H54 (cell line): ENCODE results near the gene ANTXR2.

ENCODE experiments used
- DNase-seq: peaks from one replicate; pipeline ENCODE4 v3.0.0; 2011; ENCODE audit warnings: low spot score, mixed read lengths; ENCODE audit not compliant: insufficient read length
- FAIRE-seq: peaks from 3 replicates; lab custom pipeline; 2011; peaks lifted over from hg19 to GRCh38; lab: Jason Lieb, UNC
- POLR2A ChIP-seq: IDR thresholded peaks from 2 replicates; pipeline ENCODE4 v1.6.1; 2011; ENCODE audit warnings: low read depth, mild to moderate bottlenecking, low read length

ANTXR2 gene

DNA sequence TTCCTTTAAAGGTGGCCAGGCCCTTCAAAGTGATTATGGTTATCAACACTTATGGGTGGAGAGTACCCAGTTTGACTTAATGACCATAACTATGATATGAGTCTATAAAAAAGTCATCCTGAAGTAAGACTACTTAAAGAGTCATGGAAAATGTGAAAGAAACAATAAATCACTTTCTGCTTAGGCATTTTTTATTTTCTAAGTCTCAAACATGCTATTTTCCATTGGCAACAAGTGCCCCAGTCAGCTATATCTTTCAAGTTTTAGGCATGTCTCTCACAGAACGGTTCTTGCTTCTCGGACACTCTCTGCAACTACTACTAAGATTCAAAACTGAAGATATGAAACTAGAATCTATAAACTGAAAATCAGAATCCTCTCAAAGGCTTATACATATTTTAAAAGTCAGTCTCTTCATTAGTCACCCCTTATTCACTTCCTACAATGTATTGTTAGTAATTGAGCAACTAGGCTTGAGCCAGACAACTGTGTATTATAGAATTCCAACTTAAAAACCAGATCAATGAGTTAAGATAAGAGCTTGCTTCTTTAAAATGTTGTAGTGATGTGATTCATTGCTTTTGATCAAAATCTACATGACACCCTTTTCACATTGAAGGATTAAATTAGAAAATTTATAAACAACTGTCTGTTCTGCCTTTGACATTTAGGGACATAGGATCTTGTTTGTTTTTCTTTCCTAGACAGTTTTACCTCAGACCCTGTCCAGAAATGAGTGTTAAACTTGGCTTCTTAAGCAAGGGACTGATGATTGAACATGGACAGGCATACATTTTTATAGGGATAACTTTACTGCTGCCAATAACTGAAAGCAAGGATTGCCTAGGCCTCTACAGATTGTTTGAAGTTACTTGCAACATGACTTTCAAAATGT lies 2.9 kb downstream of the ANTXR2 start:
- DNase-seq (no peak), FAIRE-seq (peak; percentile 11)
- TF ChIP-seq POLR2A = no peak

- FAIRE-seq (no peak), DNase-seq (no peak)
- no peak for TF ChIP-seq POLR2A
Observed at GRCh38 chr4:80069108-80069836, 3.8 kb downstream of the ANTXR2 start.

GRCh38 chr4:80065601-80066000 lies 7.4 kb downstream of the ANTXR2 start:
- TF ChIP-seq POLR2A = no peak
- DNase-seq (no peak), FAIRE-seq (no peak)

GRCh38 chr4:80062527-80062926 lies 10.5 kb downstream of the ANTXR2 start:
- no peak for TF ChIP-seq POLR2A
- DNase-seq (no peak), FAIRE-seq (no peak)

DNA sequence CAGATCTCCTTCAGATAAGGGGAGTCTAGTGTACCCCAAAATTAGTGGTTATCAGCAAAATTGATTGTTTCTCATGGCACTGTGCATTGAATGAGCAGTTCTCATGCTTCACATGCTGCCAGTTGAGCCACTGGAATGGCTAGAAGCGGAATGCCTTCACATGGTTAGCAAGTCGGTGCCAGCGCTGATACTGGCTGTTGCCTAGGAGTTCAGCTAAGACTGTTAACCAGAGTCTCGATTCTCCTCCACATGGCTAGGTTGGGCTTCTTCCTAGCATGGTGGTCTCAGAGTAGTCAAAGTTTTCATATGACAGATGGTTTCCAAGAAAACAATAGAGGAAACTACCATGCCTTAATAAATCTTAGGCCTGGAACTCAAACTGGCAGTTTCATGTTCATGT lies 12.2 kb downstream of the ANTXR2 start:
- FAIRE-seq (no peak), DNase-seq (no peak)
- TF ChIP-seq POLR2A = no peak

GRCh38 chr4:80058740-80059139 lies 14.3 kb downstream of the ANTXR2 start:
- no peak for TF ChIP-seq POLR2A
- DNase-seq = no peak
- no peak for FAIRE-seq

GRCh38 chr4:80054375-80054774 lies 18.7 kb downstream of the ANTXR2 start:
- DNase-seq (no peak), FAIRE-seq (no peak)
- TF ChIP-seq POLR2A = no peak

DNA sequence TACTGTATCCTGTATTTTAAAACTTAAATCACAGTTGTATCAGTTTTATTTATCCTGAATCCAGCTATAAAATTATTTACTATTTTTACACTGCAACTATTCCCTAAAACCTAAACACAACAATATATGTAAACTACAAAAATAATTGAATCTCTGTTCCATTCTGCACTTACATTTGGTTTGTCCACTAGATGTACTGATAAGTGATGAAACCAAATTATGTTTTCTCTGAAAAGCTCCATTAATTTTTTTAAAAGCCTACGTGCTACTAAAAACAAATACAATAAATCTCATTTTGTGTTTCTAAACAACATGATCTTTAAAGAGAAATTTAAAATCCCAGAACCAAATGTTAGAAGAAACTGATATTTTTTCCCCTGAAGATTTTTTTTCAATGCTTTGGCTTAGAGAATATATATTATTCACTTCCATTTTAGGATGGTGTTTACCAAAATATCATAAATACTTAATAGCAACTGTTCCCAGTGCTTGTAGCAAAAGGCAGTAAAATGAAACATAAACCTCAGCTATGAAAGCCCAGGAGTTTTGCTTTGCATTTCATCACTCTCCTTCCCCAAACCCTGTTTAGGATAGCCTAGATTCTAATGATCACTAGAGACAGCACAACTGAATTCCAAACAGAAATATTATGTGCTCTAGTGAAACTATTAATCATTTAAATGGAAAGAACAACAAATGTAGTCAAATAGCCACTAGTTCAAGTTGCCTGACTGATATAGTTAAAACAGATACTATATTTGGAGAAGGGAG lies 19.7 kb downstream of the ANTXR2 start:
- FAIRE-seq (no peak), DNase-seq (no peak)

GRCh38 chr4:80049813-80050534 lies 23.1 kb downstream of the ANTXR2 start:
- no peak for FAIRE-seq
- no peak for DNase-seq
- no peak for TF ChIP-seq POLR2A

More for the DNA sequence above, 19.7 kb downstream of the ANTXR2 start:
- TF ChIP-seq POLR2A = no peak

GRCh38 chr4:80049402-80049801 lies 23.6 kb downstream of the ANTXR2 start:
- no peak for DNase-seq
- no peak for TF ChIP-seq POLR2A
- FAIRE-seq = no peak

DNA sequence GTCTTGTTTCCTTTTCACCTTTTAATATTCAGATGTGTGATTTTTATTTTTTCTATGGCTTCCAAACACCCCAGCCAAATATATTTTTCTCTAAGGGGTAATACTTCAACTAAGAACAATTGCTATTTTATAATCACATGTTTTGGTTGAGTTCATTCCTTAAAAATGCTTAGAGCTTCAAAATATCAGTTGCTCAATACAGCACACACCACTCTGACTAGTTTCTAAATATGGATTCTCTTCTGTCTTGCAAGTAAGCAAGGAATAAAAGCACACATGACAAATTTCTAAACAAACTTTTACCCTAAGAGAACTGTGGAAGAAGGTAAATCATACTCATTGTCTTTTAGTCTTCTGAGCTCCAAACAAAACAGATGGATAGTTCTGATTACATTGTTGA lies 27.2 kb downstream of the ANTXR2 start:
- DNase-seq (no peak), FAIRE-seq (no peak)

DNA sequence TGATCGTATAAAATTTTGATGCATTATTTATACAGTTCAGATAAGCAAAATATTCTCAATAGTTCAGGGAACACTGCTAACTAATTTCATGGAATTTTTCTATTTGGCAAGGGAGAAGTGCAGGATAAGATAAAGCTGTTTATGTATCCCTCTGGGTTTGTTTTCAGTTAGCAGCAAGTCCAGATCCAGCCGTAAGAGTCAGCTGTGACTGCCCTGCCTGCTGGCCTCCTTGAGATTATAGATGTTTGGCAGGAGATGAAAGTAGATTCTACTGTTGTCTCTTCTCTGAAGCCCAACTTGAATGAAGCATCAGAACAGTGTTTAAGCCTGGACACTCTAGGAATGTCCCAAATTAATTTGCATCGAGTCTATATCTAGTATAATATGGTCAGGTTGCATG lies 29.5 kb downstream of the ANTXR2 start:
- no peak for DNase-seq

More for the DNA sequence above, 27.2 kb downstream of the ANTXR2 start:
- no peak for TF ChIP-seq POLR2A

DNA sequence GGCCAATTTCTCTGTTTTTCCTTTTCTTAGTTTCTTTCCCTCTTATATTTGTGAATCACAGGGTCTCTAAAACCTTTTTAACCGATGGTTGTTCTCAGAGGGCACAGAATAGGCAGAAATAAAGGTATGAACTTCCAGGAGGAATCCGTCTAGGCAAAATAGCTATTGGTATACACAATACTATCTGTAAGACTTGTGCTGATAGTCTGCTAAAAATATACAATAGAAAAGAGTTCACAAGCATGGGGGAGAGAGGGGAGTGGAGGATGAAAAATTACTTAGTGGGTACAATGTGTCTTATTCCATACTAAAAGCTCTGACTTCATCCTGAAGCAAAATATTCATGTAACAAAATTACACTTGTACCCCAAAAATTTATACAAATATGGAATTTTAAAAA lies 30.2 kb downstream of the ANTXR2 start:
- DNase-seq (no peak), FAIRE-seq (no peak)
- TF ChIP-seq POLR2A = no peak

More for the DNA sequence above, 29.5 kb downstream of the ANTXR2 start:
- no peak for TF ChIP-seq POLR2A
- no peak for FAIRE-seq
